COLO829 (cell line): ENCODE measurements around the gene ALPG.
"Not testable (repeated sequence)": the region's sequence is repeated elsewhere in the genome, so short reads cannot be mapped to it uniquely, and the experiment has no call there.

Experiments
- DNase-seq: peaks from one replicate; pipeline ENCODE4 v3.0.0; 2012; ENCODE audit warnings: low spot score

Gene ALPG

GRCh38 chr2:232440220-232441018, 33.8 kb downstream of the ALPG start:
- DNase-seq, result peak; percentile 42

GRCh38 chr2:232441147-232441651, 34.6 kb downstream of the ALPG start:
- no peak for DNase-seq

GRCh38 chr2:232441922-232442321, 35.3 kb downstream of the ALPG start:
- DNase-seq, result not testable (repeated sequence)

- DNase-seq, result not testable (repeated sequence)
These were observed 35.8 kb downstream of the ALPG start for GRCh38 chr2:232442431-232442830.

- DNase-seq, result not testable (repeated sequence)
These were observed 36.4 kb downstream of the ALPG start for GRCh38 chr2:232443047-232443446.

- not testable (repeated sequence) for DNase-seq
These were observed 37.2 kb downstream of the ALPG start for GRCh38 chr2:232443669-232444408.

GRCh38 chr2:232444409-232445148, 37.9 kb downstream of the ALPG start:
- DNase-seq, result peak; percentile 28

- not testable (repeated sequence) for DNase-seq
These were observed 38.7 kb downstream of the ALPG start for GRCh38 chr2:232445149-232445885.

- DNase-seq, result not testable (repeated sequence)
These were observed 39.7 kb downstream of the ALPG start for GRCh38 chr2:232446266-232446777.

GRCh38 chr2:232447091-232447620, 40.5 kb downstream of the ALPG start:
- no peak for DNase-seq

GRCh38 chr2:232447638-232448303, 41.1 kb downstream of the ALPG start:
- no peak for DNase-seq

GRCh38 chr2:232448304-232448690, 41.7 kb downstream of the ALPG start:
- no peak for DNase-seq

GRCh38 chr2:232449964-232450363, 43.3 kb downstream of the ALPG start:
- no peak for DNase-seq

- DNase-seq, result not testable (repeated sequence)
These were observed 45.0 kb downstream of the ALPG start for GRCh38 chr2:232451645-232452044.

- no peak for DNase-seq
These were observed 48.0 kb downstream of the ALPG start for GRCh38 chr2:232454630-232455029.

- no peak for DNase-seq
These were observed 49.0 kb downstream of the ALPG start, which contains the start of gene ALPI for GRCh38 chr2:232455426-232456255. ALPI (plus strand) TSS chr2:232456153; CDS start chr2:232456200, 47 bp downstream.

GRCh38 chr2:232456296-232457120, 49.9 kb downstream of the ALPG start:
- no peak for DNase-seq
